ENCODE results near the gene LRFN2. TPM values are rescaled to one million over a fixed set of nuclear protein-coding genes. Genes with fewer than 3 reads are reported as not detected.

LRFN2 gene
- total RNA-seq, 2 experiments from 2014 or later, result not detected

- Histone ChIP-seq H3K4me1 (ENCODE audit: insufficient read depth, low read length) (no peaks in the 10 kb centered on the region), H3K27ac (ENCODE audit: low read depth in 1 of 2, low read length in 2 of 2) (no peak overlapping the region), H3K9me3 (ENCODE audit: control insufficient read depth in 1 of 2, insufficient read depth in 1 of 2, low read length in 2 of 2) (no peaks in the 10 kb centered on the region), H3K27me3 (ENCODE audit: control insufficient read depth in 1 of 2, insufficient read depth in 2 of 2, low read length in 2 of 2) (no peaks in the 10 kb centered on the region), H3K36me3 (ENCODE audit: insufficient read depth, low read length) (no peaks in the 10 kb centered on the region), H3K4me3 (ENCODE audit: low read length) (no peak overlapping the region)
- H3K4me3 Mint-ChIP-seq, result no peak overlapping the region
- TF ChIP-seq CTCF (IDR thresholded peaks at IDR 0.05), result no peak
- no peak overlapping the region for H3K27ac Mint-ChIP-seq
- intact Hi-C loops (cut with DNase I, micrococcal nuclease), result no loop called here
- no peaks in the 10 kb centered on the region for H3K9me3 Mint-ChIP-seq
- H3K4me1 Mint-ChIP-seq (ENCODE audit: low read depth), result no peaks in the 10 kb centered on the region
- POLR2A ChIA-PET, result no interaction called here
- H3K36me3 Mint-ChIP-seq (ENCODE audit: low read depth), result no peaks in the 10 kb centered on the region
- CTCF ChIA-PET, result no interaction called here
- DNase-seq (no peak), ATAC-seq (ENCODE audit: poor library complexity) (no peak)
- no peaks in the 10 kb centered on the region for H3K27me3 Mint-ChIP-seq
These were observed 100.6 kb downstream of the LRFN2 start for GRCh38 chr6:40486576-40486975.

- Histone ChIP-seq H3K9me3 (ENCODE audit: control insufficient read depth in 1 of 2, insufficient read depth in 1 of 2, low read length in 2 of 2) (no peaks in the 10 kb centered on the region), H3K4me1 (ENCODE audit: insufficient read depth, low read length) (no peaks in the 10 kb centered on the region), H3K27ac (ENCODE audit: low read depth in 1 of 2, low read length in 2 of 2) (no peak overlapping the region), H3K27me3 (ENCODE audit: control insufficient read depth in 1 of 2, insufficient read depth in 2 of 2, low read length in 2 of 2) (no peaks in the 10 kb centered on the region), H3K4me3 (ENCODE audit: low read length) (no peak overlapping the region), H3K36me3 (ENCODE audit: insufficient read depth, low read length) (no peaks in the 10 kb centered on the region)
- Mint-ChIP-seq H3K27me3 (no peaks in the 10 kb centered on the region), H3K36me3 (ENCODE audit: low read depth) (no peaks in the 10 kb centered on the region), H3K9me3 (no peaks in the 10 kb centered on the region), H3K4me1 (ENCODE audit: low read depth) (no peaks in the 10 kb centered on the region), H3K4me3 (no peak overlapping the region), H3K27ac (no peak overlapping the region)
- no peak for TF ChIP-seq CTCF (IDR thresholded peaks at IDR 0.05)
- DNase-seq, result no peak
- POLR2A ChIA-PET, result no interaction called here
- intact Hi-C loops (cut with DNase I, micrococcal nuclease), result no loop called here
- ATAC-seq (ENCODE audit: poor library complexity), result no peak
- CTCF ChIA-PET, result no interaction called here
These were observed 101.4 kb downstream of the LRFN2 start for GRCh38 chr6:40485795-40486194.

- no peak overlapping the region for H3K27ac Mint-ChIP-seq
- H3K4me1 Mint-ChIP-seq (ENCODE audit: low read depth), result no peaks in the 10 kb centered on the region
- Histone ChIP-seq H3K27ac (ENCODE audit: low read depth in 1 of 2, low read length in 2 of 2) (no peak overlapping the region), H3K36me3 (ENCODE audit: insufficient read depth, low read length) (no peaks in the 10 kb centered on the region), H3K27me3 (ENCODE audit: control insufficient read depth in 1 of 2, insufficient read depth in 2 of 2, low read length in 2 of 2) (no peaks in the 10 kb centered on the region), H3K4me1 (ENCODE audit: insufficient read depth, low read length) (no peaks in the 10 kb centered on the region), H3K4me3 (ENCODE audit: low read length) (no peak overlapping the region), H3K9me3 (ENCODE audit: control insufficient read depth in 1 of 2, insufficient read depth in 1 of 2, low read length in 2 of 2) (no peaks in the 10 kb centered on the region)
- no peak for ATAC-seq (ENCODE audit: poor library complexity)
- ChIA-PET POLR2A (no interaction called here), CTCF (no interaction called here)
- no peak for TF ChIP-seq CTCF (IDR thresholded peaks at IDR 0.05)
- no peaks in the 10 kb centered on the region for H3K27me3 Mint-ChIP-seq
- intact Hi-C loops (cut with DNase I, micrococcal nuclease), result no loop called here
- no peak for DNase-seq
- H3K9me3 Mint-ChIP-seq, result no peaks in the 10 kb centered on the region
- H3K4me3 Mint-ChIP-seq, result no peak overlapping the region
- no peaks in the 10 kb centered on the region for H3K36me3 Mint-ChIP-seq (ENCODE audit: low read depth)
These were observed 101.9 kb downstream of the LRFN2 start for GRCh38 chr6:40485300-40485699.
